Measurements from ENCODE around the gene JPT1. TPM values are rescaled to one million over a fixed set of nuclear protein-coding genes. Genes with fewer than 3 reads are reported as not detected.
"Not testable (repeated sequence)": the region's sequence is repeated elsewhere in the genome, so short reads cannot be mapped to it uniquely, and the experiment has no call there.

JPT1 gene
- total and polyA plus RNA-seq, 2 experiments from 2014 or later, result 103 to 172 TPM

- H4K20me1 ChIP-seq (ENCODE audit: insufficient read depth, poor library complexity, severe bottlenecking), result no peaks in the 10 kb centered on the region
- H3K9me2 ChIP-seq (replicated peaks; ENCODE audit: insufficient read depth), result no peaks in the 10 kb centered on the region
- TF ChIP-seq EZH2 (IDR thresholded peaks at IDR 0.05; ENCODE audit: borderline replicate concordance) (no peak), CTCF (IDR thresholded peaks at IDR 0.05; ENCODE audit: poor library complexity) (no peak), EZH2phosphoT487 (IDR thresholded peaks at IDR 0.05; ENCODE audit: low read depth, severe bottlenecking, unreplicated experiment) (no peak)
- H2AFZ ChIP-seq, result no peak overlapping the region
- no peaks in the 10 kb centered on the region for H3K36me3 ChIP-seq (replicated peaks; ENCODE audit: insufficient read depth, low read depth)
- no peaks in the 10 kb centered on the region for H3K9me3 ChIP-seq (ENCODE audit: low read depth)
- 96% methylated on average over 5 of the region's 5 CpGs for WGBS (ENCODE audit: low lambda C conversion rate, missing lambda C conversion rate)
- no peaks in the 10 kb centered on the region for H3K27me3 ChIP-seq
- H3K79me2 ChIP-seq, result no peaks in the 10 kb centered on the region
- no peak overlapping the region for H3K4me3 ChIP-seq
- H3K27ac ChIP-seq, result peak overlapping the region; percentile 73
- DNase-seq (ENCODE audit: low spot score), result no peak
- H3K4me2 ChIP-seq, result no peak overlapping the region
- no peaks in the 10 kb centered on the region for H3K4me1 ChIP-seq (ENCODE audit: insufficient read depth)
Observed at GRCh38 chr17:75160211-75160610, 5.9 kb upstream of the JPT1 start.

GRCh38 chr17:75159196-75160031, 5.1 kb upstream of the JPT1 start:
- WGBS (ENCODE audit: low lambda C conversion rate, missing lambda C conversion rate), result 75% methylated on average over 4 of the region's 4 CpGs
- peak overlapping the region; percentile 73 for H3K27ac ChIP-seq
- no peaks in the 10 kb centered on the region for H3K9me3 ChIP-seq (ENCODE audit: low read depth)
- no peak overlapping the region for H2AFZ ChIP-seq
- H3K4me1 ChIP-seq (ENCODE audit: insufficient read depth), result no peaks in the 10 kb centered on the region
- no peaks in the 10 kb centered on the region for H3K9me2 ChIP-seq (replicated peaks; ENCODE audit: insufficient read depth)
- peak; percentile 25 for DNase-seq (ENCODE audit: low spot score)
- no peaks in the 10 kb centered on the region for H3K36me3 ChIP-seq (replicated peaks; ENCODE audit: insufficient read depth, low read depth)
- H3K4me3 ChIP-seq, result no peak overlapping the region
- no peaks in the 10 kb centered on the region for H3K27me3 ChIP-seq
- TF ChIP-seq CTCF (IDR thresholded peaks at IDR 0.05; ENCODE audit: poor library complexity) (no peak), EZH2 (IDR thresholded peaks at IDR 0.05; ENCODE audit: borderline replicate concordance) (no peak), EZH2phosphoT487 (IDR thresholded peaks at IDR 0.05; ENCODE audit: low read depth, severe bottlenecking, unreplicated experiment) (no peak)
- no peaks in the 10 kb centered on the region for H3K79me2 ChIP-seq
- H3K4me2 ChIP-seq, result no peak overlapping the region
- no peaks in the 10 kb centered on the region for H4K20me1 ChIP-seq (ENCODE audit: insufficient read depth, poor library complexity, severe bottlenecking)

- not testable (repeated sequence) for H3K9me3 ChIP-seq (ENCODE audit: low read depth); H3K79me2 ChIP-seq; H3K9me2 ChIP-seq (replicated peaks; ENCODE audit: insufficient read depth); H3K4me1 ChIP-seq (ENCODE audit: insufficient read depth); H4K20me1 ChIP-seq (ENCODE audit: insufficient read depth, poor library complexity, severe bottlenecking); H2AFZ ChIP-seq; H3K36me3 ChIP-seq (replicated peaks; ENCODE audit: insufficient read depth, low read depth); H3K27me3 ChIP-seq; H3K4me2 ChIP-seq; DNase-seq (ENCODE audit: low spot score); H3K4me3 ChIP-seq
- H3K27ac ChIP-seq, result peak overlapping the region; percentile 58
- WGBS (ENCODE audit: low lambda C conversion rate, missing lambda C conversion rate), result 89% methylated on average over 8 of the region's 8 CpGs
Observed at GRCh38 chr17:75158480-75158879, 4.2 kb upstream of the JPT1 start.

- WGBS (ENCODE audit: low lambda C conversion rate, missing lambda C conversion rate), result 83% methylated on average over 3 of the region's 3 CpGs
- no peaks in the 10 kb centered on the region for H4K20me1 ChIP-seq (ENCODE audit: insufficient read depth, poor library complexity, severe bottlenecking)
- H3K27ac ChIP-seq, result peak overlapping the region; percentile 4
- DNase-seq (ENCODE audit: low spot score), result no peak
- H3K36me3 ChIP-seq (replicated peaks; ENCODE audit: insufficient read depth, low read depth), result no peaks in the 10 kb centered on the region
- no peaks in the 10 kb centered on the region for H3K9me2 ChIP-seq (replicated peaks; ENCODE audit: insufficient read depth)
- H3K4me3 ChIP-seq, result no peak overlapping the region
- H3K4me1 ChIP-seq (ENCODE audit: insufficient read depth), result peaks cover 7% of the 10 kb centered on the region
- H3K4me2 ChIP-seq, result peak overlapping the region; percentile 68
- TF ChIP-seq EZH2 (IDR thresholded peaks at IDR 0.05; ENCODE audit: borderline replicate concordance), result no peak
- TF ChIP-seq CTCF (IDR thresholded peaks at IDR 0.05; ENCODE audit: poor library complexity), result no peak
- TF ChIP-seq EZH2phosphoT487 (IDR thresholded peaks at IDR 0.05; ENCODE audit: low read depth, severe bottlenecking, unreplicated experiment), result no peak
- no peaks in the 10 kb centered on the region for H3K9me3 ChIP-seq (ENCODE audit: low read depth)
- no peaks in the 10 kb centered on the region for H3K27me3 ChIP-seq
- peaks cover 38% of the 10 kb centered on the region for H3K79me2 ChIP-seq
- no peak overlapping the region for H2AFZ ChIP-seq
Observed at GRCh38 chr17:75155191-75155601, 884 bp upstream of the JPT1 start.
